ENCODE results near the gene HMMR. TPM values are rescaled to one million over a fixed set of nuclear protein-coding genes. Genes with fewer than 3 reads are reported as not detected.
A peak's percentile ranks its signal among the peaks of the same experiment; 100 is the strongest.

The HMMR gene
- total and polyA plus RNA-seq, 9 of the 15 experiments (the other 6 are each of a cell fraction or from before 2014, with no cell fraction given): 74.9 to 133 (median 90.8) TPM

DNA sequence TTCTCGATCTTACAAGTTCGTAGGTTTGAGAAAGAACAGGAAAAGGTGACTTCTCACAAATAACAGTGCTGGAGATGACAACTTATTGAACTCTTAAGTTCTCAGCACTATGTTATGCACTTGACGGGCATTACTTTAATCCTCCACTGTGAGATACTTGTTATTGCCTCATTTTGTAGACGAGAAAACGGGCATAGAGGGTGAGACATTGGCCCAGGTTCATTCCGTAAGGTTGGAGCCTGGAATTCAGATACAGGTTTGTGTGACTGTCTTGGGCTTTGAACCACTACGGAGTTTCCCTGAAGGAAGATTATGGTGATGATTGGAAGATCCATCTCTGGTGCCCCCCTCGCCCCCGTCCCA, 45.6 kb downstream of the HMMR start (continued):
- no peak for TF ChIP-seq TOE1 (IDR thresholded peaks at IDR 0.05; ENCODE audit: borderline replicate concordance)
- TF ChIP-seq TOE1 (CRISPR knock-in tag; IDR thresholded peaks at IDR 0.05; ENCODE audit: borderline replicate concordance, low read depth): 0 out of 2 replicates have a peak, but pooled peaks have one; percentile 62
- TF ChIP-seq ZNF785 (CRISPR knock-in tag; IDR thresholded peaks at IDR 0.05): no peak
- no peak for TF ChIP-seq ZNF764 (CRISPR knock-in tag; IDR thresholded peaks at IDR 0.05; ENCODE audit: low read depth)
- no peak for TF ChIP-seq RAD51 (IDR thresholded peaks at IDR 0.05; ENCODE audit: borderline replicate concordance, low read depth)
- TF ChIP-seq JUN (IDR thresholded peaks at IDR 0.05; ENCODE audit: borderline replicate concordance, low read depth, low read length): no peak
- no peak for TF ChIP-seq JUN (CRISPR knock-in tag; IDR thresholded peaks at IDR 0.05; ENCODE audit: borderline replicate concordance)
- TF ChIP-seq ZBTB2 (IDR thresholded peaks at IDR 0.05): no peak
- TF ChIP-seq AFF1 (IDR thresholded peaks at IDR 0.05; ENCODE audit: low read depth in 1 of 2, partially characterized antibody in 2 of 2): peak in 1 of 2 experiments; percentile 1
- TF ChIP-seq ZNF232 (CRISPR knock-in tag; IDR thresholded peaks at IDR 0.05): 0 out of 2 replicates have a peak, but pooled peaks have one; percentile 7
- TF ChIP-seq ZNF124 (CRISPR knock-in tag; IDR thresholded peaks at IDR 0.05): no peak
- no peak for TF ChIP-seq STAT5A (IDR thresholded peaks at IDR 0.05; ENCODE audit: borderline replicate concordance, low read length)
- peak; percentile 7; the same call in 1 of the 2 replicates for TF ChIP-seq FOXK1 (CRISPR knock-in tag; IDR thresholded peaks at IDR 0.05; ENCODE audit: borderline replicate concordance)
- TF ChIP-seq, protein P1, sequence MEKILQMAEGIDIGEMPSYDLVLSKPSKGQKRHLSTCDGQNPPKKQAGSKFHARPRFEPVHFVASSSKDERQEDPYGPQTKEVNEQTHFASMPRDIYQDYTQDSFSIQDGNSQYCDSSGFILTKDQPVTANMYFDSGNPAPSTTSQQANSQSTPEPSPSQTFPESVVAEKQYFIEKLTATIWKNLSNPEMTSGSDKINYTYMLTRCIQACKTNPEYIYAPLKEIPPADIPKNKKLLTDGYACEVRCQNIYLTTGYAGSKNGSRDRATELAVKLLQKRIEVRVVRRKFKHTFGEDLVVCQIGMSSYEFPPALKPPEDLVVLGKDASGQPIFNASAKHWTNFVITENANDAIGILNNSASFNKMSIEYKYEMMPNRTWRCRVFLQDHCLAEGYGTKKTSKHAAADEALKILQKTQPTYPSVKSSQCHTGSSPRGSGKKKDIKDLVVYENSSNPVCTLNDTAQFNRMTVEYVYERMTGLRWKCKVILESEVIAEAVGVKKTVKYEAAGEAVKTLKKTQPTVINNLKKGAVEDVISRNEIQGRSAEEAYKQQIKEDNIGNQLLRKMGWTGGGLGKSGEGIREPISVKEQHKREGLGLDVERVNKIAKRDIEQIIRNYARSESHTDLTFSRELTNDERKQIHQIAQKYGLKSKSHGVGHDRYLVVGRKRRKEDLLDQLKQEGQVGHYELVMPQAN (IDR thresholded peaks at IDR 0.05; ENCODE audit: borderline replicate concordance): 0 out of 2 replicates have a peak, but pooled peaks have one; percentile 22
- TF ChIP-seq ZNF589 (CRISPR knock-in tag; IDR thresholded peaks at IDR 0.05; ENCODE audit: low read depth): no peak
- TF ChIP-seq HEY1 (CRISPR knock-in tag; IDR thresholded peaks at IDR 0.05; ENCODE audit: borderline replicate concordance): 0 out of 2 replicates have a peak, but pooled peaks have one; percentile 51
- TF ChIP-seq ZBED1 (IDR thresholded peaks at IDR 0.05): no peak

Measured in K562 (cell line).